GM21367 (cell line): ENCODE measurements around the gene STARD4.

ENCODE experiments used
- ATAC-seq: cut with Tn5 transposase; IDR thresholded peaks from one replicate; pipeline ENCODE4 v1.9.1; 2021; ENCODE audit not compliant: unreplicated experiment

STARD4 gene

GRCh38 chr5:111472579-111472978, 39.8 kb downstream of the STARD4 start:
- peak; percentile 69 for ATAC-seq

GRCh38 chr5:111472096-111472495, 40.2 kb downstream of the STARD4 start:
- ATAC-seq = no peak

- no peak for ATAC-seq
Measured at GRCh38 chr5:111469903-111470302, 42.4 kb downstream of the STARD4 start.

- no peak for ATAC-seq
Measured at GRCh38 chr5:111469293-111469896, 42.9 kb downstream of the STARD4 start.

- no peak for ATAC-seq
Measured at GRCh38 chr5:111463311-111463710, 49.0 kb downstream of the STARD4 start.

GRCh38 chr5:111461934-111462333, 50.4 kb downstream of the STARD4 start:
- ATAC-seq = no peak

GRCh38 chr5:111461255-111461671, 51.1 kb downstream of the STARD4 start:
- ATAC-seq = no peak

- ATAC-seq = no peak
Measured at GRCh38 chr5:111454776-111455175, 57.6 kb downstream of the STARD4 start.

- no peak for ATAC-seq
Measured at GRCh38 chr5:111454198-111454622, 58.1 kb downstream of the STARD4 start.

- ATAC-seq = no peak
Measured at GRCh38 chr5:111453747-111454146, 58.6 kb downstream of the STARD4 start.

- no peak for ATAC-seq
Measured at GRCh38 chr5:111453295-111453694, 59.0 kb downstream of the STARD4 start.

- ATAC-seq = no peak
Measured at GRCh38 chr5:111447822-111448221, 64.5 kb downstream of the STARD4 start.

- no peak for ATAC-seq
Measured at GRCh38 chr5:111447099-111447498, 65.2 kb downstream of the STARD4 start.
